Activated T-cell treated with anti-CD3 and anti-CD28 coated beads, Interleukin-2, amount 50 U/mL, for 48 hours (primary cell): ENCODE results near the gene MELK.

ENCODE experiments used
- DNase-seq, 2 experiments: peaks; one replicate each; pipeline ENCODE4 v3.0.0-alpha.2; 2020

Gene MELK

DNA sequence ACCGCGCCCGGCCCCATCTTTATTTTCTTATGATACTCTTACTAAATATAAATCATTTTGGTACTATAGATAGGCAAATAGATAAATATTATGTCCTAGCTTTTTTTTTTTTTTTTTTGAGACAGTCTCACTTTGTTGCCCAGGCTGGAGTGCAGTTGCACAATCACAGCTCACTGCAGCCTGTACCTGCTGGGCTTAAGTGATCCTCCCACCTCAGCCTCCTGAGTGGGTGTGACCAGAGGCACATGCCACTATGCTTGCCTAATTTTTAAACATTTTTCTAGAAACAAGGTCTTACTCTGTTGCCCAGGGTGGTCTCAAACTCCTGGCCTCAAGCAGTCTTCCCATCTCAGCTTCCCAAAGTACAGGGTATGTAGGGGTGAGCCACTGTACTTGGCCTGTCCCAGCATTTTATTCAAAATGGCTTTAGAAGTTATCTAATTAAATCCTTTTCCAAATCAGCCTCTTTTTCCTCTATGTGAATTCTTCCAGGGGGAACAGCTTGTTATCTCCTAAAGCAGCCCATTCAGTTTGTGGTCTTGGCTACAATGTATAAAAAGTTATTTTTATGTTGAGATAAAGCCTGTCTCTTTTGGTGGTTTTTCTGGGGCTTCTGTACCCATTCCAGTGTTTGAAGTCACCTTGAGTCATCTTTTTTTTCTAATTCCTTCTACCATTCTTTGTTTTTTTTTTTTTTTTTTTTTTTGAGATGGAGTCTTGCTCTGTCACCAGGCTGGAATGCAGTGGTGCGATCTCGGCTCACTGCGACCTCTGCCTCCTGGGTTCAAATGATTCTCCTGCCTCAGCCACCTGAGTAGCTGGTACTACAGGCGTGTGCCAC, 12.1 kb downstream of the MELK start:
- DNase-seq = no peak

DNA sequence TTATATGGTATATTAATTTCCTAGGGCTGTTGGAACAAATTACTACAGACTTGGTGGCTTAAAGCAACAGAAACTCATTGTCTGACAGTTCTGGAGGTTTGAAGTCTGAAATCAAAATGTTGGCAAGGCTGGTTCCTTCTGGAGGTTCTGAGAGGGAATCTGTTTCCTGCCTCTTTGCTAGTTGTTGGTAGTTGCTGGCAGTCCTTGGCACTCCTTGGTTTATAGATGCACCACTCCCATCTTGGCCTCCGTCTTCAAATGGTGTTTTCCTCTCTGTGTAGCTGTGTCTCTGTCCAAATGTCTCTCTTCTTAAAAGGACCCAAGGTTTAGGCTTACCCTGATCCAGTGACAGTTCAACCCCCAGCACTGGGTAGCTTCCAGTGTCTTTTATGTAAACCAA, 17.5 kb downstream of the MELK start:
- DNase-seq = no peak

DNA sequence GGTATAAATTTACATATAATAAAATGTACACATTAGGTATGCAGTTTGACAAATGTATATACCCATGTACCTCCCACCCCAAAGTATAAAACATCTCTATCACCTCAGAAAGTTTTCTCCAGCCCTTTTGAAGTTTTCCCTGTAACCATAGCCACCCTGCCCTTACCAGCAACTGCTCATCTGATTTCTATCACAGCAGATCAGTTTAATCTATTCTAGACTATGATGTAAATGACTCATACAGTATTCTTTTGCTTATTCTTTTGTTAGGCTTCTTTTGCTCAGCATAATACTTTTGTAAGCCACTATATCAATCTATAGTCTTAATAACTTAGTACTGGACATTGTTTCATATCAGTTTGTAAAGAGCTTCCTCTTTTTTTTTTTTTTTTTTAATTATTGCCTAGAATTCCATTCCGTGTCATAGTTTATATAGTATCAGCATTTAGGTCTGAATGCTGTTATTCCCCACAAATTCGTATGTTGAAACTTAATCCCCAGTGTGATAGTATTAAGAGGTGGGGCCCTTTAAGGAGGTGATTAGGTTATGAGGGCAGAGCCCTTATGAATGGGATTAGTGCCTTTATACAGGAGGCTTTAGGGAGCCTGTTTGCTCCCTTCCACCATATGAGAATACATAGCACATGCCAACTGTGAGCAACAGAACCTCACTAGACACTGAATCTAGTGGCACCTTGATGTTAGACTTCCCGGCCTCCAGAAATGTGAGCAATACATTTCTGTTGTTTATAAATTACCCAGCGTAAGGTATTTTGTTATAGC, 20.3 kb downstream of the MELK start:
- no peak for DNase-seq

DNA sequence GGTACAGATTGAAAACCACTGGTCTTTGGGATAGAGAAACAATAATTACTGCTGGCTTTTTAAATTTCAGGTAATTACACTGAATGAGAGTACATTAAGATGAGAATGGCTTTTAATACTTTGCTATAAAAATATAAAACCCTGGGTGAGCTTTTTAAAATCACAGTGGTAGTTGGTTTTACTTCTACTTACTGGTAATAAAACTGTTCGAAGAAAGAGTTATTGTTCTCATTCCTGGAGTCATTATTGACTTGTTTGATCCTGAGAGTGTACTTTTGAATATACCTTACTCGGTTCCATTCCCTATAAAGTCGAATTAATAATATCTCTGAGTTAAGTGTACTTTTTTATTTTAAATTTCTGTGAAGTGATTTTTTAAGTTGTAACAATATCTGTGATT, 21.5 kb downstream of the MELK start:
- no peak for DNase-seq

DNA sequence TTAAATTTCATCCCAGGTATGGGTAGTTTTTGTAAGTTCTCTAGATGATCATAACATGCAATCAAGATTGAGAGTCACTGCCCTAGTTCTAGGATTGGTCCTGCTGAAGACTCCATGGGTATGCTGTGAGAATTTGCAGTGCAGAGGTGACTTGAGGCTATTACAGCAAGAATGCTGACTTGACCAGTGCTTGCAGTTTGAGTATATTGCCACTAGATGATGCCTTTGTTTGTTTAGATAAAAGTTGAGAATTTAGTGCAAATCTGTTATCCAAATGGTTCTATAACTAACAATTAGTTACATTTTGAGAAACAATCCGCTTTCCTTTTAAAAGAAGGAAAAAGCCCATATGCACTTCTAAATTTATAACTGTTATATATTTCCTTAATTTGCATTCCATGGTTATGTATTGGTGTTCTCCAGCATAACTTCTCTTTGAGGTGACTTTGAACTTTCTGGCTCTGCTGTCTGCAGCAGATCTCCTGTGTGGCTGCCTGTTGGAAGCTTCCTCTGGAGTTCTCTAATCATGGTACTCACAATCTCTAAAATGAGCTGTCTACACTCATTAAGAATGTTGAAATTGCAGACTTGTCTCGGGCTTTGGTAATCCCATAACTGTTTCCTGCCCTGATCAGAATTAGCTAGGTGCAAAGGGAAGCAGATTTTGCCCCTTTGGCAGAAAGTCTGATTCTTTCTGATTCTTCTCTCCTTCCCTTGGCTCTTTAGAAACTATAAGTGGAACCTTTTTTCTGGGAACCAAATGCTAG, 24.9 kb downstream of the MELK start:
- DNase-seq = no peak

- no peak for DNase-seq
Observed at GRCh38 chr9:36598273-36598672, 25.6 kb downstream of the MELK start.

GRCh38 chr9:36603006-36603405, 30.3 kb downstream of the MELK start:
- no peak for DNase-seq

DNA sequence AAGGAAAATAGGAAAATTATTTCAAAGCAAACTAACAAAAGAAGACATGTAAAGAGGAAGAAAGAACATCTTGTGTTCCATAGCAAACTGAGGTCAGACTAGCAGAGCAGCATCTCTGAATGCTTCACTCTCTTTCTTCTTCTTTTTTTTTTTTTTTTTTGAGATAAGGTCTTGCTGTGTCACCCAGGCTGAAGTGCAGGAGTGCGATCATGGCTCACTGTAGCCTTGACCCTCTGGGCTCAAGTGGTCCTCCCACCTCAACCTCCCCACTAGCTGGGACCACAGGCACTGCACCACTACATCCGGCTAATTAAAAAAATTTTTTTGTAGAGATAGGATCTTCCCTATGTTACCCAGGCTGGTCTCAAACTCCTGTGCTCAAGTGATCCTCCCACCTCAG, 36.6 kb downstream of the MELK start:
- no peak for DNase-seq

GRCh38 chr9:36622121-36622520, 49.4 kb downstream of the MELK start:
- no peak for DNase-seq

- DNase-seq = no peak
Observed at GRCh38 chr9:36623280-36623679, 50.6 kb downstream of the MELK start.

GRCh38 chr9:36625006-36625615, 52.4 kb downstream of the MELK start:
- no peak for DNase-seq

GRCh38 chr9:36632892-36633291, 60.2 kb downstream of the MELK start:
- DNase-seq = no peak

GRCh38 chr9:36637491-36638270, 65.0 kb downstream of the MELK start:
- no peak for DNase-seq

DNA sequence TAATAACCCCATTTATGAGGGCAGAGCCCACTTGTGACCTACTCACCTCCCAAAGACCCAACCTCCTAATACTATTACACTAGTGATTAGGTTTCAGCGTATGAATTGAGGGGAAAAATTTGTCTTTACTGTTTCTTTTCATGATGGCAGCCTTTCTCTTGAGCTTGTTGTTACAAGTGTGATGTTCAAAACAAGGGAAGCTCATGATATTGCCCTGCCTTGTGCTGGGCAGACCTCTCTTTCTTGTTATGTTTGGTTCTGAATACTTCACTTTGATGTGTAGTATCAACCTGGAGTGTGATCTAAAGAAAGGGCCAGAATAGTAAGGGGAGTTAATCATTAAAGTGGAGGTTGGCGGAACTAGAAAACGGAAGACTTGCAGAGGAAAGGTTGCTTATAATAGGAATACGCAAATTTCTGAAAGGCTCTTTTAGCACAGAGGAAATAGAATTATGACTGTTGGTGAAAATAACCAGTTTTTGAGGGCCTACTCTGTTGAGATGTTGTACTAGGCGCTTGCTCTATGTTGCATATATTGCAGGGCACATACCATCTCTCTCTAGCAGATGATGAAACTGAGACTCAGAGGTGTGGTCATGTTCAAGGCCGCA, 68.2 kb downstream of the MELK start:
- DNase-seq = no peak

GRCh38 chr9:36642817-36643216, 70.1 kb downstream of the MELK start:
- DNase-seq = no peak

GRCh38 chr9:36656842-36657241, 84.1 kb downstream of the MELK start:
- no peak for DNase-seq

- no peak for DNase-seq
Observed at GRCh38 chr9:36659500-36659899, 86.8 kb downstream of the MELK start.

DNA sequence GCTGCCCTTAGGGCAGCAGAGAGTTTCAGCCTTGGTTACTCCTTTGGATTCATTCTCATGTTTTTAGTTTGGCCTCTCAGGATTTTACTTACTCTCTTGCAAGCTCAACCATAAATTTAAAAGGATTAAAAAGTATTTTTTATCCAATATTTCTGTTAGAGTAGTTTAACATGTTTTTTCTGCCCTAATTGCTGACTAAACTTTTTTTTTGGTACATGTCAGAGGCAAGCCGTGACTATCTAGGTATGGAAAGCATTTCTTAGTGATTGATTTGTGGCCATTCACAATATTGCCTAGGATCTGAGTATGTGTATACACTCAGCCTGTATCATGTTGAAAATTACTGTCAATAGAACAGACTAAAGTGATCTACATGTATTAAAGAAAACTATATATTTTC, 92.1 kb downstream of the MELK start:
- no peak for DNase-seq

GRCh38 chr9:36665387-36665786, 92.7 kb downstream of the MELK start:
- DNase-seq = no peak

DNA sequence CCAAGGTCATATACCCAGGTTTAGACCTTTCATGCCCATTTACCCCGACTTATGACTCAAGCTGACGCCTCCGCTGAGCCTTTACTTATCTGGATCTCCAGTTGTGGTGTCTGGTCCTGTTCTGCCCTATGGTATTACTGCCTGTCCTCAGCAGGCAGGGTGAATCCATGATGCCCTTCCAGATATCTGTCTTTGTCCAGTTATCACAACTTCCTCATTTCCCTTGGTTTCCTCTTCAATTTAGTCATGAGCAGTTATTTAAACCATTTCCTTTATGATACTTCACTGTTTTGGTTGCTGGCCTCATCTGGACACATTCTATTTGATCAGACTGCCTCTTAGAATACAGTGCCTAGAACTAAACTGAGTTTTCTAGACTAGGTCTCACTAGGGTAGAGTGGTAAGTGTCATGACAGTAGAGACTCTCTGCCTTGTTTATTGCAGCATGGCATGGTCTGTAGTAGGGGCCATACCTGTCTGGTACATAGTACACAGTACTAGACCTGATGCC, 93.3 kb downstream of the MELK start:
- no peak for DNase-seq

- DNase-seq = no peak
Observed at GRCh38 chr9:36671561-36671960, 98.9 kb downstream of the MELK start.

- no peak for DNase-seq
Observed at GRCh38 chr9:36676091-36676490, 103.4 kb downstream of the MELK start.
